Duodenal mucosa (tissue), 2 donors: ENCODE data around the gene FRS2.

ENCODE experiments used
- H3K27ac ChIP-seq: one replicate; pipeline ENCODE4 v1.7.0; 2013; ENCODE audit warnings: low read depth, low read length
- H3K27me3 ChIP-seq, 2 donors: one replicate each; pipeline ENCODE4 v1.7.0; 2013; ENCODE audit warnings: low read length in 2 of 2, control low read depth in 1 of 2; ENCODE audit not compliant: insufficient read depth in 2 of 2, control insufficient read depth in 1 of 2
- H3K36me3 ChIP-seq, 2 donors: one replicate each; pipeline ENCODE4 v1.7.0; 2013; ENCODE audit warnings: low read length in 2 of 2, control low read depth in 1 of 2; ENCODE audit not compliant: insufficient read depth in 2 of 2, control insufficient read depth in 1 of 2
- H3K4me1 ChIP-seq, 2 donors: one replicate each; pipeline ENCODE4 v1.7.0; 2013; ENCODE audit warnings: low read length in 2 of 2, control low read depth in 1 of 2; ENCODE audit not compliant: insufficient read depth in 2 of 2, control insufficient read depth in 1 of 2
- H3K4me3 ChIP-seq, 2 donors: one replicate each; pipeline ENCODE4 v1.7.0; 2013; ENCODE audit warnings: low read length in 2 of 2, low read depth in 1 of 2
- H3K9ac ChIP-seq, 2 donors: one replicate each; pipeline ENCODE4 v1.7.0; 2013; ENCODE audit warnings: low read length in 2 of 2, low read depth in 1 of 2
- H3K9me3 ChIP-seq, 2 donors: one replicate each; pipeline ENCODE4 v1.7.0; 2013; ENCODE audit warnings: low read length in 2 of 2, control low read depth in 1 of 2; ENCODE audit not compliant: control insufficient read depth in 1 of 2

FRS2 gene

GRCh38 chr12:69548687-69549086 is 78.5 kb downstream of the FRS2 start:
- H3K4me3 ChIP-seq: no peak overlapping the region
- no peaks in the 10 kb centered on the region for H3K36me3 ChIP-seq
- H3K9ac ChIP-seq: no peak overlapping the region
- H3K27me3 ChIP-seq: no peaks in the 10 kb centered on the region
- peaks cover 1 to 2% of the 10 kb centered on the region in 2 donors for H3K9me3 ChIP-seq
- H3K4me1 ChIP-seq: peaks cover 0 to 2% of the 10 kb centered on the region in 2 donors
- no peak overlapping the region for H3K27ac ChIP-seq

DNA sequence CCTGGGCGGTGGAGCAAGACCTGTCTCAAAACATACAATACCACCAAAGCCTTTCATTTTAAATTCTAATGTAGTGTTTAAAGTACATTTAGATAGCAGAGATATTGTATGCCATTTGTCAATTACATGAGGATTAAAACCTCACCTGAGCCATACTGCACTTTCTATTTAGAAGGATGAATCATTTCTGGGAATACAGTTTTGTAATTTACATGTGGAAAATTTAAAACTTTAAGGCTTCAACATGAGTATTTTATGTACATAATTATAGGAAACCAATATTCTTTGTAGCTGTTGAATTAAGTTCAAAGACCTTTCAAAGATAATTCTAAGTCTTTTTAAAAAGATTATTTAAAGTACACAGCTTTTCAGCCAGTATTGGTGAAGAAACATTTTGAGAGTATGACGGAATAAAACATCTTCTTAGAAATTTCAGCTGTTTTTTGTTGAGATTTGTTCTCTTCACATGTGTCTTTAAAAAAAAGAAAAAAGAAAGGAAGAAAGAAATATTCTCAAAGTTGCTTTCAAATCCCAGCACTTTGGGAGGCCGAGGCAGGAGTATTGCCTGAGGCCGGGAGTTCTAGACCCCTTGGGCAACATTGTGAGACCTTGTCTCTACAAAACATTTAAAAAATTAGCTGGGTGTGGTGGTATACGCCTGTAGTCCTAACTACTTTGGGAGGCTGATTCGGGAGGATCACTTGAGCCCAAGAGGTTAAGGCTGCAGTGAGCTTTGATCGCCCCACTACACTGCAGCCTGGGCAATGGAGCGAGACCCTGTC is 80.6 kb downstream of the FRS2 start:
- H3K36me3 ChIP-seq: no peaks in the 10 kb centered on the region
- H3K4me1 ChIP-seq: peaks cover 0 to 7% of the 10 kb centered on the region in 2 donors
- H3K27ac ChIP-seq: no peak overlapping the region
- no peak overlapping the region for H3K9ac ChIP-seq
- no peaks in the 10 kb centered on the region for H3K9me3 ChIP-seq
- H3K27me3 ChIP-seq: no peaks in the 10 kb centered on the region
- no peak overlapping the region for H3K4me3 ChIP-seq

DNA sequence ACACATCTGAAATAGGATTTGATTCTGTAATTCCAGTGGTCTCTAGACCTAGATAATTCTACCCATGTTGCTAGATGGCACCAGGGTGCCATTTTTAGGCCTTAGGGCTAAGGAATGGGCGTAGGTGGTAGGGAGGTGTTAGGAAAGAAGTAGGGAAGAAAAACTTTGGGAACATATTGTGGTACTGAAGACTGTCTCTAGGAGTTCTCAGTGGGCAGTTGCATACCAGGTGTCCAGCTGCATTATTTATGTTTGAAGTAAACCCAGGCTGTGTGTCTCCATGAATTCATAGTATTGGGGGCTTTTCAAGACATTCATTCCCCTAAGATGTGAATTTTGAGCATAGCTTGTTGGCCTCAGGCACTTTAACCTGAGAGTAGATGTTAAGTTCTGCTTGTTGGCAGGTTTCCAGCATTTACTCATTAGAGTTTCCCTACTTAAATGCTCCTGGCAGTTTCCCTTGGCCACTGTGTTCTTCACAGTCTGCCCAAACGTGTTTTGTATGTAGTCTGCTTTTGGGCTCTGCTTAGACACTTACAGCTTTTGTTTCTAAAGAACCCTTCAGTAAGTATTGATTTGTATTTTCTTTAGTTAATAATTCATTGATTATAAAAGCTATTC is 83.5 kb downstream of the FRS2 start:
- no peak overlapping the region for H3K9ac ChIP-seq
- peaks cover 3 to 7% of the 10 kb centered on the region in 2 donors for H3K4me1 ChIP-seq
- H3K36me3 ChIP-seq: no peaks in the 10 kb centered on the region
- no peak overlapping the region for H3K27ac ChIP-seq
- no peak overlapping the region for H3K4me3 ChIP-seq
- H3K27me3 ChIP-seq: no peaks in the 10 kb centered on the region
- H3K9me3 ChIP-seq: no peaks in the 10 kb centered on the region

GRCh38 chr12:69555461-69555860 is 85.3 kb downstream of the FRS2 start:
- no peak overlapping the region for H3K4me3 ChIP-seq
- no peaks in the 10 kb centered on the region for H3K27me3 ChIP-seq
- no peaks in the 10 kb centered on the region for H3K9me3 ChIP-seq
- H3K36me3 ChIP-seq: no peaks in the 10 kb centered on the region
- peaks cover 3 to 7% of the 10 kb centered on the region in 2 donors for H3K4me1 ChIP-seq
- H3K9ac ChIP-seq: no peak overlapping the region
- H3K27ac ChIP-seq: no peak overlapping the region

- H3K4me1 ChIP-seq: peaks cover 3 to 7% of the 10 kb centered on the region in 2 donors
- H3K27me3 ChIP-seq: no peaks in the 10 kb centered on the region
- H3K9me3 ChIP-seq: no peaks in the 10 kb centered on the region
- H3K4me3 ChIP-seq: no peak overlapping the region
- no peak overlapping the region for H3K27ac ChIP-seq
- H3K9ac ChIP-seq: no peak overlapping the region
- H3K36me3 ChIP-seq: no peaks in the 10 kb centered on the region
Observed at GRCh38 chr12:69556383-69556782, 86.2 kb downstream of the FRS2 start.

GRCh38 chr12:69563166-69563762 is 93.1 kb downstream of the FRS2 start:
- Histone ChIP-seq H3K9me3 (no peaks in the 10 kb centered on the region), H3K36me3 (peaks cover 4 to 19% of the 10 kb centered on the region in 2 donors), H3K4me3 (no peak overlapping the region), H3K27ac (no peak overlapping the region), H3K4me1 (no peaks in the 10 kb centered on the region), H3K9ac (no peak overlapping the region), H3K27me3 (no peaks in the 10 kb centered on the region)

GRCh38 chr12:69566603-69567002 is 96.4 kb downstream of the FRS2 start:
- Histone ChIP-seq H3K4me1 (no peaks in the 10 kb centered on the region), H3K9ac (no peak overlapping the region), H3K9me3 (no peaks in the 10 kb centered on the region), H3K36me3 (peaks cover 13 to 26% of the 10 kb centered on the region in 2 donors), H3K4me3 (no peak overlapping the region), H3K27ac (no peak overlapping the region), H3K27me3 (no peaks in the 10 kb centered on the region)

- no peak overlapping the region for H3K27ac ChIP-seq
- no peaks in the 10 kb centered on the region for H3K4me1 ChIP-seq
- H3K9me3 ChIP-seq: no peaks in the 10 kb centered on the region
- H3K27me3 ChIP-seq: no peaks in the 10 kb centered on the region
- H3K4me3 ChIP-seq: no peak overlapping the region
- peaks cover 19 to 31% of the 10 kb centered on the region in 2 donors for H3K36me3 ChIP-seq
- no peak overlapping the region for H3K9ac ChIP-seq
Observed at GRCh38 chr12:69569236-69569635, 99.0 kb downstream of the FRS2 start.

DNA sequence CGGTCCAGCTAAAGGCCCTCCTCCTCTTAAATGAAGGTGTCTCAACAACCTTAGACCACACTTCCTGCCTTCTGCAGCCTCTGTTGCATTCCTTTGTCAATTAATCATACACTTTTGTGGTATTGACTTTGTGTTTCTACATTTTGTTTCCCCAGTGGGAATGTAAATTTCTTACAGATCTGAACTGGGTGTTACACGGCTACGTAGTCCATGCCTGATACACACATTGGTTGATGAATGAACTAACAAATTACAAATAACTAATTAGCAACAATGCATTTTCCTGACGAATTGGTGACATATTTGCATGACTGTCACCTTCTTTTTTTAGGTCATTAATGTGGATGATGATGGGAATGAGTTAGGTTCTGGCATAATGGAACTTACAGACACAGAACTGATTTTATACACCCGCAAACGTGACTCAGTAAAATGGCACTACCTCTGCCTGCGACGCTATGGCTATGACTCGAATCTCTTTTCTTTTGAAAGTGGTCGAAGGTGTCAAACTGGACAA is 99.9 kb downstream of the FRS2 start:
- Histone ChIP-seq H3K36me3 (peaks cover 24 to 39% of the 10 kb centered on the region in 2 donors), H3K4me3 (no peak overlapping the region), H3K9me3 (no peaks in the 10 kb centered on the region), H3K27me3 (no peaks in the 10 kb centered on the region), H3K4me1 (no peaks in the 10 kb centered on the region), H3K9ac (no peak overlapping the region), H3K27ac (no peak overlapping the region)
